A172 (cell line): ENCODE results near the gene MAP3K12. TPM values are rescaled to one million over a fixed set of nuclear protein-coding genes. Genes with fewer than 3 reads are reported as not detected.

Experiments used
- DNase-seq: peaks from one replicate; pipeline ENCODE4 v3.0.0-alpha.2; 2015; ENCODE audit warnings: low spot score
- total RNA-seq: library from RNA; depleted of rRNA; stranded (reverse); fragments of >200 nt; shearing (Covaris generic); gene quantifications from 2 replicates; pipeline ENCODE4 v1.2.3, GENCODE V29; 2014

MAP3K12 gene
- total RNA-seq, 1 experiment from 2014 or later: 14.0 TPM

DNA sequence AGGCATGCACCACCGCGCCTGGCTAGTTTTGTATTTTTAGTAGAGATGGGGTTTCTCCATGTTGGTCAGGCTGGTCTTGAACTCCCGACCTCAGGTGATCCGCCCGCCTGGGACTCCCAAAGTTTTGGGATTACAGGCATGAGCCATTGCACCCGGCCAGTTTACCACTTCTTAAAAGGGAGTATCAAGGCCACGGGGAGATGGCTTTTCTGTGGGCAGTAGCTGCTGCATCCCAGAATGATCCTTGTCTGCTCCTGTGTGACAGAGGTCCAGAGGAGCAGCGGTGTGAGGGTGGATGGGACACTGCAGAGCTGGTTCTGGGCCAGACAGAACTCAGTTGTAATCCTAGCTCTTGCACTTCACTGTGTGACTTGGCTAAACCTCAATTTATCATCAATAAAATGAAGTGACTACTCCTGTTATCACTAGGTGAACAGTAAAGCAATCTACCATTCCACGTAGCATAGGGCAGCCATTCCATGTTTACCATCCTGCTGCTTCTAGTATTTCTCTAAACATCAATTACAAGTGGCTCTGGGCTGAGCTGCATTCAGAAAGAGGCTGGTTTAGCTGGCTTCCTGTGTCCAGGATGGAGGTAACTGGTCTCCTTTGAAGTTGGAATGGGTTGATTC is 11.0 kb upstream of the MAP3K12 start:
- DNase-seq: no peak

DNA sequence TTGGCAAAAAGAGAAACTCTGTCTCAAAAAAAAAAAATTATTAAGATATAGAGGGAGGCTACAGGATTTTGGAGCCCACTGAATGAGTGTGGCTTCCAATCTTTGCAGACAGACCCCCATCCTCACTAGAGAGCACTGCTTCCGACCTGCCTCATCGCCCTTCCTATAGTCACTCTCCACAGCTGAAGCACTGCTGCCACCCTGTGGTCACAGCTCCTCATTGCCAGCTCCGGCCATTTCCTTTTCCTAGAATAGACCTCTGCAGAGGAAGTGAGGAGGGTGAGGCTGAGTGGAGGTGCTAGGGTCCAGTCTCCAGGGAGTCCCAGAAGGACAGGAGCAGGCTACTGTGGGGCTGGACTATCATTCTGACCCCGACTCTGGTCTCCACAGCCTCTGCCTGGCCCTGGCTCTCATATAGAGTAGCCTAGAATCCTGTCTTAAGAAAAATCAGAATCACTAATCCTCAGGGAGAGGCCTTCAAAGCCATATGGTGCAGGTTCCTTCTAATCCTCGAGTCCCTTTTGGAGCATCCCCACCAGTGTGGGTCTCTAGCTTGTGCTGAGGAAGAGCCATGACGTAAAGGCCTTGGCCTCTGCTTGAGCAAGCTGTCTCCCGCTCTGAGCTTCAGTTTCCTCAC is 9.4 kb upstream of the MAP3K12 start:
- DNase-seq: peak; percentile 75

DNA sequence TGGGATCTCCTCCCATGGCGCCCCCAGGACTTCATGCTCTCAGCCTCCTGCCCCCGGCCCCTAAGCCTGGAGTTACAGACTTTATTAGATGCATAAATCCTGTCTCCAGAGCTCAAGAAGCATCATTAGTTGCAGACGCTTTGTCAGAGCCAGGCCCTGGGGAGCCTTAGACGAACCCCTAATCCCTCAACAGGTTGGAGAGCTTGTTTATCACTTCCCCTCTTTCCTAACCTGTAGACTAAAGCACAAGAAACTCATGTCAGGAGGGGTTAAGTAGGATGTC is 8.3 kb upstream of the MAP3K12 start:
- no peak for DNase-seq

DNA sequence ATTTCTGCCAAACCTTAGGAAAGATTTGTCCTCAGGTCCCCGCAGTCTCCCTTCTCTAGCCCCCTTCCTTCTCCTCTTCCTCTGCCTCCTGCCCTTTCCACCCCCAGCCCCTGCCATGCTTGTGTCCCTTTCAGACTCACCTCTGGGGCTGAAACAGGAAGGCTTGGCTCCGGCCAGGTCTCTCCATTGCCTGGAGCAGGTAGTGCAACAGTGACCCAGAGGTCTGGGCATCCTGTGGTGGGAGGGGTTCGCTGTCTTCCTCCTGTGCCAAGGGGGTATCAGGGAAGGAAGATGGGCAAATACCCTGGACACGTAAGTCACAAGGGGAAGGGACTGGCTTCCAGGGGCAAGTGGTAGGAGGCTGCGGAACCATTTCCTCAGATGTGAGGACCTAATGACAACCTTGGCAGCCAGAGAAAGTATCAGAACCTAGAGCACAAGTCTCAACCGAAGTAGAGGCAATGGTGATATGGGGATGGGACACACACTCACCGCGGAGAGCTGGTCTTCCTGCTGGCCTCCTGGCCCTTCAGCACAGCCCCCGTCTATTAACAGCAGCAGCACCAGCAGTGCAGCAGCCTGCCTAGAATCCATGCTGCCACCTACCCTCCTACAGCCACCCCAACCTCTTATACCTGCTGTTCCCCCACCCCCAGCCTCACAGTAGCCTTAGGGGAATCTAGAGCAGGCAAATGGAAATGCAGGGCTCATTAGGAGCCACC is 7.8 kb upstream of the MAP3K12 start, which contains the start of gene NPFF:
Gene NPFF (minus strand): TSS at position 604 of the 722 bp plus-strand sequence. CDS start 10 bp downstream, at position 594.
- DNase-seq: no peak

DNA sequence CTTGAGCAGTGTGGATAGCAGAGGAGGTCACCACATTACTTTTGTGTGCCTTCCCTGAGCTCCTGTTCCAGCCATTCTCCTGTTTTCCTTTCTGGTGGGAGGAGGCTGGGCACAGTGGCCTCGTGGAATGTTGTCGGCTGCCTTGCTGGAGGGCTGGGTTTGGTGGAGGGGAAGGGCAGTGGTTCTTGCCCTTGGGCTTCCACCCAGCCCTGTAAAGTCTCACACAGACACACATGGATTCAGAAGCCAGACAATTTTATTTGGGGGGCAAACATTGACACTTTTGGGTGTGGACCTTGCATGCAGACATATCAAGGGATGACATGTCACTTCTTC is 7.2 kb upstream of the MAP3K12 start:
- no peak for DNase-seq

DNA sequence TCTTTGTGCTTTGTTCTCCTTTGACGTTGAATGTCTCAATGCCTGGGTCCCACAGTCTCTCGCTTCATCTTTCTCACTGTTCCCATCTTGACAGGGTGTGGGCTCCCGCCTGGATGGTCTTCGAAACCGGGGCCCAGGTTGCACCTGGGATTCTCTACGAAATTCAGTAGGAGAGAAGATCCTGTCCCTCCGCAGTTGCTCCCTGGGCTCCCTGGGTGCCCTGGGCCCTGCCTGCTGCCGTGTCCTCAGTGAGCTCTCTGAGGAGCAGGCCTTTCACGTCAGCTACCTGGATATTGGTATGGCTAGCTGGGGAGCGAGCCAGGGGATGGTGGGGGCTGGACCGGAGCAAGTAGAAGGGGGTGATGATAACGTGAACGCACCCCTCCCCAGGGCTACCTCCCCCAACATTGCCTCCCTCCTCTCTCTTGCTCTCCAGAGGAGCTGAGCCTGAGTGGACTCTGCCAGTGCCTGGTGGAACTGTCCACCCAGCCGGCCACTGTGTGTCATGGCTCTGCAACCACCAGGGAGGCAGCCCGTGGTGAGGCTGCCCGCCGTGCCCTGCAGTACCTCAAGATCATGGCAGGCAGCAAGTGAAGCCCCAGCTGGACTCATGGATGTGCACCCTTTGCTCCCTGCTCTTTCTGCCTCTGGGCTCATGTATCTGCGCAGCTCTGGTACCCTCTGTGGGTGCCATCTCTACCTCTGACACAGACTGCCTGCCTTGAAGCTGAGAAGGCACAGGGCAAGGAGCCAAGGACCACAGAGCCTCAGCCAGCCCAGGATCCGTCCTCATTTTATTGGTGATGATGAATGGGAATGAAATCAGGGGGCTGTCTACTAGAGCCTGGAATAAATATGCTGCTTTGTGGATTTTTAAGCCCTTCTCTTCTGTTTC is 6.5 kb upstream of the MAP3K12 start:
- DNase-seq: peak; percentile 37

DNA sequence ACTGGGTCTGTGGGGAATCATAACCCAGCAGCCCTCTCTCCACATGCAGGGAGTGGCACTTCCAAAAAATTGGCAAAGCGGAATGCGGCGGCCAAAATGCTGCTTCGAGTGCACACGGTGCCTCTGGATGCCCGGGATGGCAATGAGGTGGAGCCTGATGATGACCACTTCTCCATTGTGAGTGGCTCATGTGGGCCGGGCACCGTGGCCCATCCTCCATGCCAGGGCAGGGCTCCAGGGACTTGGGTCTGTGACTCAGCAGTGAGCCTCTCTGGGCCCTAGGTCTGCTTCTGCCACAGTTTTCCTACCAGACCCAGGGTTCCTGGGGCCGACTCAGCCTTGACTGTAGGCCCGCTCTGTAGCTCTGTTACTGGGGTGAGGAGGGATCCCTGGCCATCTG is 5.8 kb upstream of the MAP3K12 start:
- DNase-seq: peak; percentile 66

DNA sequence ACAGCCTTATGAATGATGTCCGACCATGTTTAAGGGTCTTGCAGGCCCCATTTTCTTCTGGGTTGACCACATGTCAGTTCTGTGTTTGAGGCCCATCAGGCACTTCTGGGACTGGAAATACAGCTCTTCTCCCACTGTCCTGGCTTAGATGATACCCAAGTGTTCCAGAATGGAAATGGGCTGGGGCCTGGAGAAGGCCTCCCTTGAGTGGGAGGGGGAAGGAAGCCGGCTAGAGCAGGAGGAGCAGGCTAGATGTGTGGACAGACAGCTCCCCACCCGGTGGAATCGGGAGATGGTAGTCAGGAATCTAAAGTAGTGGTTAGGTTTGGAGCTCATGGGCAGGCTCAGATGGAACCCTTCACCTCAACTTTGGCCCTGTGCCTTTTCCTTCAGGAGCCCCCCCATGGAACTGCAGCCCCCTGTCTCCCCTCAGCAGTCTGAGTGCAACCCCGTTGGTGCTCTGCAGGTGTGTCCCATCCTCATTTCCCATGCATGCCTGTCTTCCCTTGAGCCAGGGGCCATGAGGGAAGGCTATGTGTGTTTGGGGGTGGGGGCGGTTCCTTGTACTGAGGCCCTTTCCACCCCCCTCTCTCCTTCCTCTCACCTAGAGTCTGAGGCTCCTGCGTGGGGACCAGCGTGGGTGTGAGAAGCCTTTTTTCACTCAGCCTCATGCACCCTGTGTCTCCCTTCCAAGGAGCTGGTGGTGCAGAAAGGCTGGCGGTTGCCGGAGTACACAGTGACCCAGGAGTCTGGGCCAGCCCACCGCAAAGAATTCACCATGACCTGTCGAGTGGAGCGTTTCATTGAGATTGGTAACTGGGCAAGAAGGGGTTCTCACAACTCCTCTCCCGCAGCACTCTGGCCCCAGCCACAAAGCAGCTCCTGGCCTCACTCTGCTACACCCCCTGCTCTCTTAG is 5.0 kb upstream of the MAP3K12 start:
- DNase-seq: no peak

DNA sequence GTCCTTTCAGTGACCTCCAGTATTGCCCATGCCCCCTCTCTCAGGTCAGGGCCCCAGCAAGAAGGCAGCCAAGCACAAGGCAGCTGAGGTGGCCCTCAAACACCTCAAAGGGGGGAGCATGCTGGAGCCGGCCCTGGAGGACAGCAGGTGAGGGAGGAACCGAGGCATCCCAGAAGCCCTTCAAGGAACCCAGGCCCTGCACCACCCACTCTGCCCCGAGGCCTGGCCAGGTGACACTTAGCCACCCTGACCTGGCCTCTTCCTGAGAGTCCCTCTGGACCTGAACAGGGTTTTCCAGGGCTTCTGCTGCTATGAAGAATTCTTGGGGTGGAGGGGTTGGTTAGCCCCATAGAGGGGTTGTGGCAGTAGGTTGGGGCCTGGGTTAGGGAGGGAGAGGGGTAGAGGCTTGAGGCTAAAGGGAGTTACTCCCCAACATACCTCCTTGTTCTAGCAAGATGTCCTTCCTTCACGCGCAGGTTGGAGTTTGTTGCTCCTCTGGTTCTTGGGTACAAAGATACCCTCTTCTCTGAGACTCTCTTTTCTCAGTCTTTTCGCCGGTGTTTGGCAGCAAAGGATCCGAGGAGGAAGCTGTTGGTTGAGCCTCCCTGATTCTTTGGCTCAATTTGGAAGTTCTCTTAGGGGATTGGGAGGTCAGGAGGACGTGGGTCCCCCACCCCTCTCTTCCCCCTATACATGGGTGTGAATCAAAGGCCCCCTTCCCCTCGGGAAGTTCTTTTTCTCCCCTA is 3.9 kb upstream of the MAP3K12 start:
- DNase-seq: no peak

DNA sequence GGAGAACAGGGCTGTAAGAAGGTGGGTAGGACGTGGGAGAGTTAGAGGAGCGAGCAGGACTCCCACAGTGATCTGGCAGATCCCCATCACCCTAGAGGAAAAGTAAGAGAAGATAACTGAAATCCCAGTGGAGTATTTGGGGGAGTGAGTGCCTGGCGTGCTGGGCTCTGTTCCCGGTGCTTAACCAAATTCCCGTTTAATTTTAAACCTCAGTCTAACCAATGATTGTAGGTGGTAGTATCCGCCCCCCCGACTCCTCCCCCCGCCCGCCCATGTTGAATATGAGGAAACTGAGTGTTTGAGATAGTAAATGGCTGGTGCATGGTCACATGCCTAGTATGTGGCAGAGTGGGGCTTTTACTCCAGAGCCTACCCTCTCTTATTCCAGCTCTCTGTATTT is 3.1 kb upstream of the MAP3K12 start:
- no peak for DNase-seq

DNA sequence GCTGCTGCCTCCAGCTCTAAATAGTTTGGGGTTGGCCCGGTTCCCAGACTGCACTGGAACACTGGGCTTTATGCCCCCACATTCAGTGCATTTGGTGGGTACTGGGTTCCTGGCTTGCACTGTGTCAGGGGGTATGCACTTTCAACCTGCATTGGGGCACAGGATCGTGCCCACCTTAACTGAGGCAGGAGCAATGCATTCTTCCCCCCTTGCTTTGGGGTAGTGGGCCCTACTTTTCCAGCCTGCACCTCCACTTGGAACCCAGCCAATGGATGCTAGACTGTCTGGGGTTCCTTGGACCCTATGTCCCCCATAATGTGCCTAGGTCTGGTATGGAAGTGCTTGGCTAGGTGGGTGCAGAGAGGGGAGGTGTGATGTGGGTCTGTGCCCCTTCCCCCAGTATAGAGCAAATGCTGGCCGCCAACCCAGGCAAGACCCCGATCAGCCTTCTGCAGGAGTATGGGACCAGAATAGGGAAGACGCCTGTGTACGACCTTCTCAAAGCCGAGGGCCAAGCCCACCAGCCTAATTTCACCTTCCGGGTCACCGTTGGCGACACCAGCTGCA is 2.4 kb upstream of the MAP3K12 start:
- DNase-seq: no peak

DNA sequence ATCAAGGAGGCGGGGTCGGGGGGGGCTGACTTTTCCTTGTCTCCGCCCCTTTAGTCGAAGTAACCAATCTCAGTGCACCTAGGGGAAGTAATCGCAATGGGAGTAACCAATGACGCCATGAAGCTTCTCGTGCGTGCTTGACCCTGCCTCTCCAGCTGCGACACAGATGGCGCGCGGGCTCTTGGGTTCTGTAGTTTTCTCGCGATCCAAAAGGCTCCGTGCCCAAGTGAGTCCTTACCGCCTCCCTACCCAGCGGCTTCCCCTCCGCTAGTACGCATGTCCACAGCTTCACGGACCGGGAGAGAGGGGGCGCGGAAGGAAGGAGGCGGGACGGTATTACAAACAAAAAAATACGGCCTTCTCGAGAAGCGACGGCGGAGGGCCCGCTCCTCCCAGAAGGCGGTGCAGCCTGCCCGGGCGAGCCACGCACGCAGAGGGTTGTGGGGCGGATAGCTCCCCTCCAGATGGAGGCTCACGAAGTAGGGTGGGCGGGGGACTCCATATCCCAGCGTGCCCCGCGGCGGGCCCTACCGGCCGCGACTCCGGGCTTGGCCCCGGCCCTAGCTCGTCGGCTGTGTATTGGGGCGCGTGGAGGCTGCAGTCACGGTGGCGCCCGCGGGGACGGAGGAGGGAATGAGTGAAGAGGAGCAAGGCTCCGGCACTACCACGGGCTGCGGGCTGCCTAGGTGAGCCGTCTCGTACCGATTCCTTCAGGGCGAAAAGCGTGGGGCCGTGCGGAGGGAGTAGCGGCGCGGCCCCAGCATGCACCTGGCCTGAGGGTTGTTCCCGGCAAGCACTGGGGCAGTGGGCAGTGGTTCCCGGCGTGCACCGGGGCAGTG is 1.7 kb upstream of the MAP3K12 start, which contains the start of gene TARBP2:
Gene TARBP2 (plus strand): TSS at position 508 of the 839 bp plus-strand sequence. CDS start 126 bp downstream, at position 634.
- peak; percentile 100 for DNase-seq

DNA sequence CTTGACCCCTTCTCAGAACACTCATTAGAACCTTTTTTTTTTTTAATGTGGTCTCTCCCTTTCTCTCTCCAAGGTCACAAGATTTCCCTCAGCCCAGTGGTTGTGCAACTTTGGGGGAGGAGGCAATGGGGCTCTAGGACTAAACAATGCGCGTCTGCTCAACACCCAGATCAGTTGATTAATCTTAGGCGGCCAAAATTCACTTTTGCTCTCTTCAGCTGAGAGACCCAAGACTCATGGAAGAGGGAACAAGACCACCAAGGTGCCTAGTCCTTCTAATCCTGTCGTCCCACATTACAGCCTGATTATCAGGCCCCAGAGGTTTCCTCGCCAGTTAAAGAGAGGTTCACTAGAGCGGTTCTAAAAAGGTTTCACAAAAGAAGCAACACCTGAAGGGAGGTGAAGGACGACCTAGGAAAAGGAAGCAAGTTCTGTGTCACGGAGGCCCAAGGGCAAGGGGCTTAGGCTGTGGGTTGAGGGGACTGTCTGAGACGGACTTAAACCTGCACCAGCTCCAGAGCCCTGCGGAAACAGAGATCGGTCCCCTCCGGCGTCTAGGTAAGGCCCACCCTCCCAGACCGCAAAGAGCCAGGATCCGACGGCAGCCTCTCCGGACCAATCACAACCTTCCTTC is 1.0 kb upstream of the MAP3K12 start:
- no peak for DNase-seq

DNA sequence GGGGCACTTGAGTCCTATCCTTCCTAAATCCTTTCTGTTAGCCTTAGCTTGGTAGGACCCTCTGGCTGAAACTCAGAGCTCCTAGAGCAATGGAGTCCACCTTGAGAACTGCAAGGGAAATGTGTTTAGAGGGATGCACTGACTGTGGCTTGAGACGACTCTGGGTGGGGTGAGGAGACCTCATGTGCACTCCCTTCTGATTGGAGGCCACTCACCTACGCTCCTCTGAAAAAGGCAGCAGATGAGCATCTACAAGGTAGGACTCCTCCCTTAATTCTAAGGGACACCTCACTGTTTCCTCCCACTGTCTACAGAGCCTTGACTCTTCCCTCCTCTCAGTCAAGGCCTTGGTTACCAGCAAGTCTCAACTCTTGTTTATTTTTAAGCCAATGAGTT is 1.0 kb downstream of the MAP3K12 start:
- no peak for DNase-seq

DNA sequence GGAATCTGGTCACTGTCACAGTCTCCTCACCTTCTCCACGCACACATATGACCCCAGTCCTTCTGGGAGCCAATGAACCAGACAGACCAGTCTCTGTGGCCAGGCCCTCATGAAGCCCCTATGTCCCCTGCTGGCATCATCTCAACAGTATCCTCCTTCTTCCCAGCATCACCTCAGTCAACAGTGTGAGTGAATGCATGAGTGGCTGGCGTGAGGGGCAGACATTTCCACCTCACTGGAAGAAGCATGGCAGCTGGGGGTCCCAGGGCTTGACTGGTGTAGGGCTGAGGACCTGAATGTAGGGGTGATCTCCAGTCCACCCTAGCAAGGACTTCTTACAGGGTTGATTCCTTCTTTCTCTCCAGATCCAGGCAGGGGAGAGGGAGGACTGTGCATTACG is 1.8 kb downstream of the MAP3K12 start:
- no peak for DNase-seq

DNA sequence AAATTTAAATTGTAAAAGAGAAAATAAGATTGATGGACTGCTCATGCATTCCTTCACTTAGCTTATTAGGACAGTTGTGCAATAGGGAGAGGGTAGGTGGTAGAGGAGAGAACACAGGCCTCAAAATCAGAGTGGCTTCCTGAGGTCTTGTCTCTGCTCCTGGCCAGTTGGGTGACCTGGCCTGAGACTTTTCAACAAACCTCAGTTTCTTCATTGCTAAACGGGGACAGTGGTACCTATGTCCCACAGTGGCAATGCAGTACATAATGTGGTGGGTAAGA is 2.6 kb downstream of the MAP3K12 start:
- DNase-seq: no peak

DNA sequence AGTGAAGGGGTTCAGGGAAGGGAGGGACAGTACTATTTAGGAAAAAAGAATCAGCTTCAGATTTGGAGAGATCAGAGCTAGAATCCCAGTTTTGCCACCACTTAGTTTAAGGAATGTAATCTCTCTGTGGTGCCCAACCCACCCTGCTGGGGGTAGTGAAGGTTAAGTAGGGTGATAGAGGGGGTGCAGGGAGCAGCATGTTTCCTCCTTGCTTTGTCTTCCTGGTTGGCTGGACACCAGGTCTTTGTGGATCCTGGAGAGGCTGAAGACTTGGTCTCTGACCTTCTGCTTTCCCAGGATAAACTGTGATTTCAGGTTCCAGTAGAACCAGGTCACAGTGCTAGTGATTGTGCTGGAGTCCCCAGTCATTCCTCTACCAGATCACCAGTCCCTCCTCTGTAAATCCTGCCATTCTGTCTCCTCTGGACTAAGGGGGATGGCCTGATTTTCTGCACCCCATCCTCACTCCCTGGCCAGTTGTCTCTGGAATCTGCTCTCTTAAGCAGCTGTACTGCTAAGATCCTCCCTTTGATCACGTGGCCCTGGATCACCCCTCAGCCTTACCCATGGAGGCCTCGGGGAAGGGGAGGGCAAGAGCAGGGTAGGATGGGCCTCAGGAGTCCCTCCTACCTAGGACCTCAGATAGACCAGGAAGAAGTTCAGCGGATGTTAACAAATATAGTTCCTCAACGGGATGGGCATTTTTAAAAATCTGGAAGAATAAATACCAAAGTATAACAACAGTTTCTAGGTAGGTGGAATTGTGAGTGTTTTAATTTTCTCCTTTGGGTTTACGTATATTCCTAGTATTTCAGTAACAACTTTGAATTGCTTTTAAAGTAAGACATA is 3.1 kb downstream of the MAP3K12 start:
- no peak for DNase-seq
